Smooth muscle cell of the brain vasculature (primary cell): Measurements from ENCODE around the gene KLHL10.

Experiments
- DNase-seq: peaks from one replicate; pipeline ENCODE4 v3.0.0-alpha.2; 2012; ENCODE audit warnings: low read depth, low spot score

Gene KLHL10

GRCh38 chr17:41894791-41895331 lies 57.2 kb downstream of the KLHL10 start:
- DNase-seq: peak; percentile 71

- no peak for DNase-seq
Observed at GRCh38 chr17:41895617-41896016, 58.0 kb downstream of the KLHL10 start.

- DNase-seq: no peak
Observed at GRCh38 chr17:41896726-41897125, 59.1 kb downstream of the KLHL10 start.
